ENCODE data around the gene DVL2.

Gene DVL2

GRCh38 chr17:7233701-7234082 lies 625 bp downstream of the DVL2 start:
- H3K4me2 ChIP-seq (ENCODE audit: low read length), result peak overlapping the region; percentile 69
- no peaks in the 10 kb centered on the region for H3K27me3 ChIP-seq (ENCODE audit: control insufficient read depth, low read length)
- H3K36me3 ChIP-seq (ENCODE audit: control insufficient read depth, low read length), result peaks cover 80% of the 10 kb centered on the region
- H3K4me1 ChIP-seq (ENCODE audit: control insufficient read depth, low read length), result peaks cover 44% of the 10 kb centered on the region
- H3F3A ChIP-seq (ENCODE audit: control insufficient read depth, insufficient read depth), result peaks cover 30% of the 10 kb centered on the region
- no peaks in the 10 kb centered on the region for H3K9me2 ChIP-seq (replicated peaks; ENCODE audit: control insufficient read depth, low read length)
- peak overlapping the region; percentile 88 for H3K4me3 ChIP-seq (ENCODE audit: low read length)
- H3K27ac ChIP-seq (ENCODE audit: low read depth, low read length), result peak overlapping the region; percentile 85
- no peak for TF ChIP-seq CTCF (IDR thresholded peaks at IDR 0.05; ENCODE audit: low read depth, low read length, poor library complexity, severe bottlenecking)
- TF ChIP-seq EZH2phosphoT487 (IDR thresholded peaks at IDR 0.05; ENCODE audit: borderline replicate concordance, low read length), result no peak
- peaks cover 77% of the 10 kb centered on the region for H3K79me2 ChIP-seq (ENCODE audit: control insufficient read depth, low read length)
- peaks cover 17% of the 10 kb centered on the region for H4K20me1 ChIP-seq (ENCODE audit: control insufficient read depth, insufficient read depth, low read depth, low read length)
- no peaks in the 10 kb centered on the region for H3K9me3 ChIP-seq (ENCODE audit: control insufficient read depth, insufficient read depth, low read length)

DNA sequence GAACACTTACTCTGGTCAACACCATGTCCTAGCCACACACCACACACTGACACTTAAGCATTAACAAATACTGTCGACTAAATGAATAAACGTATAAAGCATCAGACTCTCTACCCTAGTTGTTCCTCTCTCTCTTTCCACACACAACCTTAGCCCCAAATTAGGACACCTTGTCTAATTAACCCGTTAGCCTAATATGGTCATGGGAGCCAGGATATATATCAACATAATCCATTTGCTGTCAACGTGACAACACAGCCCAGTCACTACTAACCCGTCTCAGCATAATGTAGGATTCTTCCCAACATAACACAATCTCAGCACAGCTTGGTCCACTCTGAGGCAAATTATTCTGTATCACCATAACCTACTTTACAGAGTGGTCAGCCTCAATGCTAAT lies 2.2 kb downstream of the DVL2 start:
- Histone ChIP-seq H3K79me2 (ENCODE audit: control insufficient read depth, low read length) (peaks cover 65% of the 10 kb centered on the region), H3K4me1 (ENCODE audit: control insufficient read depth, low read length) (peaks cover 38% of the 10 kb centered on the region), H3K36me3 (ENCODE audit: control insufficient read depth, low read length) (peaks cover 91% of the 10 kb centered on the region)

DNA sequence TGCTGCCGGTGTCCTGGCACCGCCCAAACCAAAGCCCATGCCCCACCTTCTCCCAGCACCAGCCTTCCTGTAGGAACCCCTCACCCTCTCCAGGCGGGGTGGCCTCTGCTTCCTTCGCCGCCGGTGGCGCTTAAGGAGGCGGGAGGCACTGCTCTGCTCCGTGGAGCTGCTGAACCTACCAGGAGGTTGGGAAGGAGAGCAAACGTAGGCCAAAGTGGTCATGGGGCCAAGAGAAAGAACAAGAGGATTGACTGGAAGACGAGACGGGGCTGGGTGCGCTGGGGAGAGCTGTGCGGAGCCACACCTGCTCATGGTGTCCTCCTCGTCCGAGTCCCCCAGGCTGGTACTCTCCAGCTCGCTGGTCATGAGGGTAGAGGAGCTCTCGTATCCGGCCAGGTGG lies 4.8 kb downstream of the DVL2 start:
- Histone ChIP-seq H3K79me2 (ENCODE audit: control insufficient read depth, low read length) (peaks cover 44% of the 10 kb centered on the region), H3F3A (ENCODE audit: control insufficient read depth, insufficient read depth) (0 out of 2 replicates have a peak, but pooled peaks cover 3% of the 10 kb centered on the region), H4K20me1 (ENCODE audit: control insufficient read depth, insufficient read depth, low read depth, low read length) (peaks cover 9% of the 10 kb centered on the region), H3K27ac (ENCODE audit: low read depth, low read length) (no peak overlapping the region), H3K9me3 (ENCODE audit: control insufficient read depth, insufficient read depth, low read length) (no peaks in the 10 kb centered on the region), H3K4me3 (ENCODE audit: low read length) (no peak overlapping the region), H3K27me3 (ENCODE audit: control insufficient read depth, low read length) (no peaks in the 10 kb centered on the region), H3K4me1 (ENCODE audit: control insufficient read depth, low read length) (peaks cover 12% of the 10 kb centered on the region), H3K9me2 (replicated peaks; ENCODE audit: control insufficient read depth, low read length) (no peaks in the 10 kb centered on the region), H3K36me3 (ENCODE audit: control insufficient read depth, low read length) (peaks cover 90% of the 10 kb centered on the region), H3K4me2 (ENCODE audit: low read length) (no peak overlapping the region)
- TF ChIP-seq EZH2phosphoT487 (IDR thresholded peaks at IDR 0.05; ENCODE audit: borderline replicate concordance, low read length) (no peak), CTCF (IDR thresholded peaks at IDR 0.05; ENCODE audit: low read depth, low read length, poor library complexity, severe bottlenecking) (no peak)

More for the DNA sequence above, 2.2 kb downstream of the DVL2 start:
- H3K4me2 ChIP-seq (ENCODE audit: low read length), result peak overlapping the region; percentile 69
- no peaks in the 10 kb centered on the region for H3K9me3 ChIP-seq (ENCODE audit: control insufficient read depth, insufficient read depth, low read length)
- no peaks in the 10 kb centered on the region for H3K9me2 ChIP-seq (replicated peaks; ENCODE audit: control insufficient read depth, low read length)
- peak overlapping the region; percentile 88 for H3K4me3 ChIP-seq (ENCODE audit: low read length)
- TF ChIP-seq EZH2phosphoT487 (IDR thresholded peaks at IDR 0.05; ENCODE audit: borderline replicate concordance, low read length), result no peak
- TF ChIP-seq CTCF (IDR thresholded peaks at IDR 0.05; ENCODE audit: low read depth, low read length, poor library complexity, severe bottlenecking), result no peak
- H4K20me1 ChIP-seq (ENCODE audit: control insufficient read depth, insufficient read depth, low read depth, low read length), result peaks cover 14% of the 10 kb centered on the region
- no peaks in the 10 kb centered on the region for H3K27me3 ChIP-seq (ENCODE audit: control insufficient read depth, low read length)
- no peak overlapping the region for H3K27ac ChIP-seq (ENCODE audit: low read depth, low read length)
- H3F3A ChIP-seq (ENCODE audit: control insufficient read depth, insufficient read depth), result peaks cover 25% of the 10 kb centered on the region
